ENCODE data around the gene SCARF2. TPM values are rescaled to one million over a fixed set of nuclear protein-coding genes. Genes with fewer than 3 reads are reported as not detected.
"Not testable (repeated sequence)": the region's sequence is repeated elsewhere in the genome, so short reads cannot be mapped to it uniquely, and the experiment has no call there.

The SCARF2 gene
- polyA plus RNA-seq, 3 donors: 16.1 to 29.6 (median 24.3) TPM

GRCh38 chr22:20414059-20414440 is 23.6 kb downstream of the SCARF2 start:
- no peak for DNase-seq

DNA sequence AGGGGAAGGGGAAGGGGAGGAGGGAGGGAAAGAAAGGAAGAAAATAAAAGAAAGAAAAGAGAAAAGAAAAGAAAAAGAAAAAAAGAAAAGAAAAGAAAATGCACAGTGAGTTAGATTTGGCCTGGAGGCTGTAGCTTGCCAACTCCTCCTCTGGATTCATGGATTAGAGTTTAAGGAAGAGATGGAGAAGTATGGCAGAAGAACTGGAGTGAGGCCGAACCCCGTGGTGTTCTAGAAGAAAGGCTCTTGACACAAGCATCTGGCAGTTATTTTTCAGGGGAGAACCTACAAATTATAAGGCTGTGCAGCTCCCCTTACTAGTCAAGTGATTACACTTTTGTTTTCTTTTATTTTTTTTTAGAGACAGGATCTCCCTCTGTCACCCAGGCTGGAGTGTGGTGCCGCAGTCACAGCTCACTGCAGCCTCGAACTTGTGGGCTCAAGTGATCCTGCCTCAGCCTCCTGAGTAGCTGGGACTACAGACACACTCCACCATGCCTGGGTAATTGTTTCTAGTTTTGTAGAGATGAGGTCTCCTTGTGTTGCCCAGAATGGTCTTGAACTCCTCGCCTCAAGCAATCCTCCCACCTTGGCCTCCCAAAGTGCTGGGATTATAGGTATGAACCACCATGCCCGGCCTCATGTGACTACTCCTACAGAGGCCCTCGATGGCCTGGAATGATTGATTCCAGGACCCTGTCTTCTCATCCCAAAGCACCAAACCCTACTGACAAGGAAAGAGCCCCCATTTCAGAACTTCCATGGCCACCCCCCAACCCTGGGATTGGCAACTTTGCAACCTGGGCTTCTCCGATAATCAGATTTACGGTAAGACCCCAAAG is 24.2 kb downstream of the SCARF2 start:
- DNase-seq: no peak

DNA sequence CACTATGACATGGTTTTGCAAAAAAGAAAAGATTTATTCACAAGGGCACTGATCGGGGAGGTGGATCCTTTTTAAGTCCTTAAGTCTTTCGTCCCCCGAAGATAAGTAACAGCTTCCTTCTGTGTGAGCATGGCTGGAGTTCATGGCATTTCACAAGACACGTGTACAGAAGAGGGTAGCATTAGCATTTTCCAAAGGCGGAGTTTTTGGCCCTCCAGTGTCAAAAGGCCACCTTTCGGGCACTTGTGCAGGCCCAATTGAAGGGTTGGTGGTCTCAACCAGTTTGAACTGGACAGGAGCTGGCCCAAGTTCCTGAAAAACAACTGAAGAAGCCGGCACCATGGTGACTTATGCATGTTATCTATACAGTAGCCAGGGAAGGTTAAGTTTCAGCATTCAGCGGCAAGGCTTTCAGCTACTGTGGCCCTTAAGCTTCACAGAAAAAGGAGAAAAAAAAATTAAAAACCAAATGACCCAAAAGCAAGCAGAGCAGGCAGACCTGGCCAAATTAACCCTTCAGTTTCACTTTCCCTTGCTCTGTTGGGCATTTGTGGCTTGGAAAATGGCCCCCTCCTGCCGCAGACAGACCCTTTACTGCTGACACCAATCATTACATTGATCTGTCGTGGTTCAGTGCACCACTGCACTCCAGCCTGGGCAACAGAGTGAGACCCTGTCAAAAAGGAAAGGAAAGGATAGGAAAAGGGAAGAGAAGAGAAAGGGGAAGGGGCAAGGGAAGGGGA is 25.0 kb downstream of the SCARF2 start:
- no peak for DNase-seq

DNA sequence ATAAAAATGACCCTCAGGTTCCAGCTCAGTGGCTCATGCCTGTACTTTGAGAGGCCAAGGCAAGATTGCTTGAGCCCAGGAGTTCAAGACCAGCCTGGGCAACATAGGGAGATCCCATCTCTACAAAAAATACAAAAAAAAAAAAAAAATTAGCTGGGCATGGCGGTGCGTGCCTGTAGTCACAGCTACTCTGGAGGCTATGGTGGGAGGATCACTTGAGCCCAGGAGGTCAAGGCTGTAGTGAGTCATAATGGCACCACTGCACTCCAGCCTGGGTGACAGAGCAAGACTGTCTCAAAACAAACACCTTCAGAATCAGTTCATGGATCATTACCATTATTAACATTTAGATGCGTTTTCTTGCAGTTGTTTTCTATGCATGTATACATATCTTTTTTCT is 28.2 kb downstream of the SCARF2 start:
- not testable (repeated sequence) for DNase-seq

DNA sequence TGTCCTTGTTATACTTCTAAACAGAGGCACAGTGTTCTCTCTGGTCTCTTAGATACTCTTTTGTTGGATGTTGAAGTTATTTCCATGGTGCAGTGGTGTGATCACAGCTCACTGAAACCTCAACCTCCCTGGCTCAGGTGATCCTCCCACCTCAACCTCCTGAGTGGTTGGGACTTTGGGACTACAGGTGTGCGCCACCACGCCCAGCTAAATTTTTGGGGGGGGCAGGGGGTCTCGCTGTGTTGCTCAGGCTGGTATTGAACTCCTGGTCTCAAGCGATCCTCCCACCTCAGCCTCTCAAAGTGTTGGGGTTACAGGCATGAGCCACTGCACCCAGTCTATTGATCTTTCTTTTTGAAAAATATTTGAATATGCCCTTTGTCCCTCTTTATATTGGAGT is 28.7 kb downstream of the SCARF2 start:
- no peak for DNase-seq

GRCh38 chr22:20407829-20408228 is 29.8 kb downstream of the SCARF2 start:
- DNase-seq: no peak

- no peak for DNase-seq
Observed at GRCh38 chr22:20406686-20407408, 30.8 kb downstream of the SCARF2 start.

DNA sequence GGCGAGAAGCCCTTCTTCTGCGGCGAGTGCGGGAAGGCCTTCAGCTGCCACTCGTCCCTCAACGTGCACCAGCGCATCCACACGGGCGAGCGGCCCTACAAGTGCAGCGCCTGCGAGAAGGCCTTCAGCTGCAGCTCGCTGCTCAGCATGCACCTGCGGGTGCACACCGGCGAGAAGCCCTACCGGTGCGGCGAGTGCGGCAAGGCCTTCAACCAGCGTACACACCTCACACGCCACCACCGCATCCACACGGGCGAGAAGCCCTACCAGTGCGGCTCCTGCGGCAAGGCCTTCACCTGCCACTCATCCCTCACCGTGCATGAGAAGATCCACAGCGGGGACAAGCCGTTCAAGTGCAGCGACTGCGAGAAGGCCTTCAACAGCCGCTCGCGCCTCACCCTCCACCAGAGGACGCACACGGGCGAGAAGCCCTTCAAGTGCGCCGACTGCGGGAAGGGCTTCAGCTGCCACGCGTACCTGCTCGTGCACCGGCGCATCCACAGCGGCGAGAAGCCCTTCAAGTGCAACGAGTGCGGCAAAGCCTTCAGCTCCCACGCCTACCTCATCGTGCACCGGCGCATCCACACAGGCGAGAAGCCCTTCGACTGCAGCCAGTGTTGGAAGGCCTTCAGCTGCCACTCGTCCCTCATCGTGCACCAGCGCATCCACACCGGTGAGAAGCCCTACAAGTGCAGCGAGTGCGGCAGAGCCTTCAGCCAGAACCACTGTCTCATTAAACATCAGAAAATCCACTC is 31.5 kb downstream of the SCARF2 start:
- no peak for DNase-seq

GRCh38 chr22:20405291-20405930 is 32.2 kb downstream of the SCARF2 start:
- DNase-seq: no peak

DNA sequence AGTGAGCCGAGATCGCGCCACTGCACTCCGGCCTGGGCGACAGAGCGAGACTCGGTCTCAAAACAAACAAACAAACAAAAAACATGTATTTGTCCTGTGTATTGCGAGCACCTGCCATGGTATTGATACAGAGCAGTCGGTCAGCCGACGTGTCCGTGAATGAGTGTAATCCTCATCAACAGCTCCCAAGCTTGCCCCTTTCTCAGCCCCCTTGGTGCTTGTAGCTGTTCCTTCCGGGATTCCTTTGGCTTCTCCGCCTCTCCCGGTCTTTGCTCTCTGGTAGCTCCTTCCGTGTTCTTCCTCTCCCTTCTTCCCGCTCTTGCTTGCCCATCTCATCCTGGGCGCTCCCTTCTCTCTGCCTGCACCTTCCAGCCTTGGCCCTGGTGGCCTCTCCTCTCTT is 32.7 kb downstream of the SCARF2 start:
- no peak for DNase-seq

GRCh38 chr22:20403779-20404140 is 33.9 kb downstream of the SCARF2 start:
- no peak for DNase-seq

- no peak for DNase-seq
Observed at GRCh38 chr22:20402960-20403778, 34.5 kb downstream of the SCARF2 start.

DNA sequence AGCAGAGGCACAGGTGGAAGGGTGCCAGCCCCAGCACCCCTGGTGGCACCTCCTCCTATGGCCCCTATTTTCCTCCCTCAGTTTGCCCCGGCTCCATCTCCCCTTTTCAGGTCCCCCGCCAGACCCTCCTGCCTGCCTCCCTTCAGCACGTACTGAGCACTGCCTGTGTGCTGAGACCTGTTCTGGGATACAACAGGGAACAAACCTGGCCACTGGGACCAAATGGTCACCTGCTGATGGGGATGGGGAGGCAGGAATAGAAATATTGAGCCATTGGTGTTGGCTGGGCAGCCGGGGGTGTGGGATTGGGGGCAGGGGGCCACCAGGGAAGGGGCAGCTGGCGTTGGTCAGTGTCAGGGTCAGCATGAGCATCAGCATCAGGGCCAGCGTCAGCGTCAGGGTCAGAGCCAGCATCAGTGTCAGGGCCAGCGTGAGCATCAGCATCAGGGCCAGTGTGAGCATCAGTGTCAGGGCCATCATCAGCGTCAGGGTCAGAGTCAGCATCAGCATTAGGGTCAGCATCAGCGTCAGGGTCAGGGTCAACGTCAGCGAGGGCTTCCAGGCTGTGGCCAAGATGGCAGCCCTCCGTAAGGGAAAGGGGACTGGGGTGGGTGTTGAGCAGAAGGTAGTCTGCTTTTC is 36.1 kb downstream of the SCARF2 start:
- DNase-seq: no peak

- no peak for DNase-seq
Observed at GRCh38 chr22:20400606-20401375, 36.8 kb downstream of the SCARF2 start.

DNA sequence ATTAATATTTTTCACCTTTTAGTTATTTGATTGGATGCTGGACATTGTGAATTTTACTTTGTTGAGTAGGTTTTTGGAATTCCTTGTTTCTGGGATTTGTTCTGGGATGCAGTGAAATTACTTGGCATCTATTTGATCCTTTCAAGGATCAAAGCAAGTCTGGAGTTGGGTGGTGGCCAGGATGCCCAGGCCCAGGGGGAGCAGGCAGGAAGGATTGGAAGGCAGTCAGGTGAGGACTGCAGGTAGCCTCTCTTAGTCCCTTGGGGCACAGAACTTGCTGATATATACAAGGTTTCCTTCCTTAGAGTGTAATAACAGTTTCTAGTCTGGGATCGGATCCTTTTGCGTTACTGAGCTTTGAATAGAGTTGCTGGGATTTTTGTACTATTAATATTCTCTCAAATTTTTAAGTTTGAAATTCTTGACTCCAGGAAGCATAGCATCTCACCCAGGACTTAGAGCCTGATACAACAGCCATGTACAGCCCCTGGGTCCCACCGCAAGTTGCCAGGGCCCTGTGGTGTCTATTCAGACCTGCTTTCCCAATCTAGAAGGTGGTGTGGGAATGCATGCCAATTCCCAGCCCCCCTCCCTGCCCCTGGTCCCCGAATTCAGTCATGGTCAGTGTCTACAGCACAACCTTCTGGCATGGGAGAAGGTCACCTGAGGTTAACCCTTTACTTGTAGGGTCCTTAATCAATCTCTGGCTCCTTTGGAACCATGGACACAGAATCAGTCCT is 37.6 kb downstream of the SCARF2 start:
- DNase-seq: no peak

- DNase-seq: no peak
Observed at GRCh38 chr22:20398420-20398819, 39.2 kb downstream of the SCARF2 start.

- DNase-seq: no peak
Observed at GRCh38 chr22:20397498-20397897, 40.1 kb downstream of the SCARF2 start.

- no peak for DNase-seq
Observed at GRCh38 chr22:20396639-20397038, 41.0 kb downstream of the SCARF2 start.

DNA sequence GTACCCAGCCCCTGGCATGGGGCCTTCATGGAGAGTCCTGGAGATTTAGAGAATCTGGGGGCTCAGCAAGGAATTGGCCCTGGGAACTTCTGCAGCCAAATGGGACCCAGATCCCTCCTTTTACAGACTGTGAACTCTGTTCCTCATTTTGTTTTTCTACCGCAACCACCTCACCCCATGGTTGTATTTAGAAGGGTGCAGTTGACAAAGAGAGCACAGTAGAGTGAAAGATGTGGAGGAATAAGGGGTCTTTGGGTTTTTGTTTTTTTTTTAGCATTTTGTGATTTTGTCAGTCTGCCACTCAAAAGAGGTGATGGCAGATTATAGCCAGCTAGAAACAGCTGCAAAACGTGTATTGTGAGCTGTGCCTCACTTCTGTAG is 41.7 kb downstream of the SCARF2 start:
- no peak for DNase-seq
